GM19372 (cell line): ENCODE data around the gene SCNN1A.

Experiments used
- ATAC-seq: cut with Tn5 transposase; IDR thresholded peaks from one replicate; pipeline ENCODE4 v1.9.1; 2021; ENCODE audit warnings: mild to moderate bottlenecking, low read depth, moderate library complexity; ENCODE audit not compliant: unreplicated experiment

SCNN1A gene

DNA sequence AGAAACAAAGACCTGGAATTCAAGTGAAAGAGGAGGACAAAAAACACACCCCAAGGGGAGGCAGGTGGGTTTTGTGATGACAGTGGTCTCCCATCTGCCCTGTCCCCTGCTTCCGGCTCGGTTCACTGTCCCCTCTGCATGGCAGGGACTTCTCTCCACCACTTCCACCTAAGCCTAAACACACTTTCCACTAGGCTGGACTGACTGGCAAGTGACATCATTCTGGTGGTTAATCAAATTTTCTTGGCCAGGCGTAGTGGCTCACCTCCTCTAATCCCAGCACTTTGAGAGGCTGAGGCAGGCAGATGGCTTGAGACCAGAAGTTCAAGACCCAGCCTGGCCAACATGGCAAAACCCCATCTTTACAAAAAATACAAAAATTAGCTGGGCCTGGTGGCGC, 53.0 kb downstream of the SCNN1A start:
- no peak for ATAC-seq

- ATAC-seq, result no peak
Observed at GRCh38 chr12:6321905-6322304, 53.5 kb downstream of the SCNN1A start.

DNA sequence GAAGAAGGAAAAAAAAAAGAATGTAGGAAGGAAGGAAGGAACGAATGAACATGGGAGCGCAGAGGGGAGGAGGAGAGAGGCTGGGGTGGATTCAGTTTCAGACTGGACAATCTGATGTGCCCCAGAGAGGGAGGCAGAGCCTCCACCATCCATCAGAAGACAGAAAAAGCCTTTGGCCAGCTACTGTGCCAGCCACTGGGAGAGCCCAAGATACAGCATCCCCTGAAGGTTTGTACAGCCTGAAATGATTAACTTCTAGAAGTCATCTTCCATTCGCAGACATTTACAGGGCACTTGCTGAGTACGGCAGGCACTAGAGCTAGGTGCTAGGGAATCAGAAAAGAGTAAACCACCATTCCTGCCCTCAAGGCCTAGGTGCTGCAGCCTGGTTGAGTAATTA, 55.9 kb downstream of the SCNN1A start:
- ATAC-seq, result no peak

DNA sequence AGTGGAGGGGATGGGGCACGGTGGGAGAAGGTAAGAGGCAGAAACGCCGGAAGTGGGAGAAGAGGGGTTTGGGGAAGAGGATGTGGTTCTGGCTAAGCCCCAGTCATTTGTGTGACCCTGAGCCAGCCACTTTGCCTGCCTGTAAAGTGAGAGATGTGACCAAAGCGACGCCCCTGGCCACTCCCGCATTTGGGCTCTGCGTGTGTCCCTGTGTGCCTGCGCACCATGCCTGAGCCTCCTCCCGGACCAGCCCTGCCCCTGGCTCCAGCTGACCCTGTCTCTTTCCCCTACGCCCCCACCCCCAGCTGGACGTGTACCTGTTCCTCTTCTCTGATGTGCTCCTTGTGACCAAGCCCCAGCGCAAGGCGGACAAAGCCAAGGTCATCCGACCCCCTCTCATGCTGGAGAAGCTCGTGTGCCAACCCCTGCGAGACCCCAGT, 56.9 kb downstream of the SCNN1A start:
- no peak for ATAC-seq

- no peak for ATAC-seq
Observed at GRCh38 chr12:6317693-6318439, 57.5 kb downstream of the SCNN1A start.

GRCh38 chr12:6316921-6317692, 58.3 kb downstream of the SCNN1A start:
- ATAC-seq, result no peak

DNA sequence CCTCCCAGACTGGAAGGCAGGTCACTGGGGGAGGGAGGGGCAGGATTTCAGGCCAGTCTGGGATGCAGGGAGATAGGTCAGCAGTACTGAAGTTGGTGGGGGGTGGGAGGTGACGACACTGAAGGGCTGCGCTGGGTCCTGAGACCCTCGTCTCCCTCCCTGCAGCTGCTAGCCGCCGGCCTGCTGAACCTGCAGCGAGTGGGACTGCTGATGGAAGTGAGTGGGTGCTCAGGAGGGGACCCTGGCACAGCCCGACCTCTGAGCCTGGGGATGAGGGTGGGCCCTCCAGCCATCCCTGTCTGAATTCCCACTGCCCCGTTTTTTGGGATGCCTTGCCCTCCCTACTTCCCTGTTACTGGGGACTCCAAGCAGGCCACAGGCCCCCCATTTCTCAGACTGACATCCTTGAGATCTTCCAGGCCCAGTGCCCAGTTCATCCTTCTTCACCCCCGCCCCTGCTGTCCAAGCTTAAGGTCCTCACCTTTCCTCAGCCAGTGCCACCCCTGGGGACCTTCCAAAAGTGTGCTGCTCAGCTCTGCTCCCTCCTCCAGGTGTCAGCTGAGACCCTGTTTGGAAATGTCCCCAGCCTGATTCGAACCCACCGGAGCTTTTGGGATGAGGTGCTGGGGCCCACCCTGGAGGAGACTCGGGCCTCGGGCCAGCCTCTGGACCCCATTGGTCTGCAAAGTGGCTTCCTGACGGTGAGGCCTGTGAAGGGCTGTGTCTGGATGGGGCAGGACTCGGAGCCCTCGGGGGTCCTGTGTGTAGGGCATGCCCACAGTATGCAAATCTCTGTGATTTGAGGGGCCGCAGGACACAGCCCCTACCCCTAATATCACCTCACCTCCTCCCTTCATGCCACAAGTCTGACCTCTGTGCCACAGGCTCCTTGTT, 59.4 kb downstream of the SCNN1A start:
- ATAC-seq, result no peak

DNA sequence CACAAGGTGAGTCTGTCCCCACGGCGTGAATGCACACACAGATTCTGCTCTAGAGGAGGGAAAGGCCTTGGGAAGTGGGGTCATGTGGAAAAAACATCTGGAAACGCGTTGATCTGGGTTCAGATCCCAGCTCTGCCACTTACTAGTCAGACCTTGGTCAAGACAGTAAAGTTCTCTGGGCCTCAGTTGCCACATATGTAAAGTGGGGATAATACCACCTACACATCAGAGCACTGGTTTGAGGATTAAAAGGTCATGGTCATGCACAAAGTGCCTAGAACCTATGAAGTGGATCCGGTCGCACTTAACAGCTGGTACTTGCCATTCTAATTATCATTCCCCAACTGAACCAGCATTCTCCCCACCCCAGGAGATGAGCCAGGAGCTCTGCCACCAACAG, 60.2 kb downstream of the SCNN1A start:
- no peak for ATAC-seq

- no peak for ATAC-seq
Observed at GRCh38 chr12:6314776-6315175, 60.6 kb downstream of the SCNN1A start.

DNA sequence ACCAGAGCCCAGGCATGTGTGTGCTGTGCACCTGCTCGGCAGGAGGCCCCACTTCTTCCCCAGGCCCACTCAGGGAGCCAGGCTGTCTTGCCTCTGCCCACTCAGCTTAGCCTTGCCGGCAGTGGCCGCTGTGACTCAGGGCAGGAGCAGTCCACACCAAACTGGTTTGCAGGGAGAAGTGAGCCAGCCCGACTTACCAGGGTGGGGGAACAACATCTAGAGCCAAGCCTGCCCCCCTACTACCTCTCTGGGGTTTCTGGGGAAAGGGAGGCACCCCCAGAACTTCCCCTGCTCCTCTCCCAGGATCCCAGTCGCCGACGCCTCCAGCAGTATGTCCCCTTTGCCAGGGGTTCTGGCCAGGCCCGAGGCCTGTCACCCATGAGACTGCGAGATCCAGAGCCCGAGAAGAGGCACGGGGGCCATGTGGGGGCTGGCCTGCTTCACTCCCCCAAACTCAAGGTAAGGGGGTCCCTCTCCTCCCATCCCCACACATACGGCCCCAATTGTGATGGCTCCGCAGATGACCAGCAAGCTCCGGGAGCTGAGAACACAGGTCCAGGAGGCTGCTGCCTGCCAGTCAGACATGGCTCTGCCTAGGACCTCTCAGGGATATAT, 61.9 kb downstream of the SCNN1A start:
- no peak for ATAC-seq

DNA sequence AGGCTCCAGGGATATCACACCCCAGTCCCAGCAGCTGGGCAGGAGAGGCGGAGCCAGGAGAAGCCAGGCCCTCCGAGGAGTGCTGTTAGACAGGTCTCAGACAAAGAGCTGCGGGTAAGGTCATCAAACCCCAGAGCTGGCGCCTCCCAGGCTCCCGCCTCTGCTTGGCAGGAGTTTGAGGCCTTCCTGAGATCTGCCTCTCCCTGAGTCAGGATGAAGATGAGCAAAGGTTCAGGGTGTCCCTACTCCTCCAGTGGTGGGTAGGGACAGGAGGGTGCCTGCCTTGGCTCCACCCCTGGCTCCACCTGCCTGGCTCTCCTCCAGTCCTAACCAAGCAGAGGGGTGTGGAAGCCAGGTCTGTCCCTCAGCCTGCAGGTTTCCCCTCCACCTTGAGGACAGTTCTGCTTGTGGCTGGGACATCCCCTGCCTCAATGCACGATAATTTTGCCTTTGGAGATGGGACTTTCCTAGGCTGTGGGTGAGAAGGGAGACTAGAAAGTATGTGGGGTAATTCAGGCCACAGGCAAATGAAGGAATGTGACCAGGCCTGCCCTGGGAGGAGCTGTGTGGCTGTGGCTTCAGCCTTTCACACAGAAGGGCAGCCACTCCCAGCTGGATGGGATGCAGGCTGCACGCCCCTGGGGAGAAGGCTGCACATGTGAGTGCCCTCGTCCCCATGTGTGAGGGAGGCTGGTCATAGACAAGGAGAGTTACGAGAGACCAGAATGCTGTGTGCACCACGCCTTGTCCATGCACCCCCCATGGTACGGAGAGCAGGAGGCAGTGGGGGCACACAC, 62.6 kb downstream of the SCNN1A start:
- peak; percentile 50 for ATAC-seq

- no peak for ATAC-seq
Observed at GRCh38 chr12:6311822-6312528, 63.4 kb downstream of the SCNN1A start.

- no peak for ATAC-seq
Observed at GRCh38 chr12:6310771-6311610, 64.4 kb downstream of the SCNN1A start.

DNA sequence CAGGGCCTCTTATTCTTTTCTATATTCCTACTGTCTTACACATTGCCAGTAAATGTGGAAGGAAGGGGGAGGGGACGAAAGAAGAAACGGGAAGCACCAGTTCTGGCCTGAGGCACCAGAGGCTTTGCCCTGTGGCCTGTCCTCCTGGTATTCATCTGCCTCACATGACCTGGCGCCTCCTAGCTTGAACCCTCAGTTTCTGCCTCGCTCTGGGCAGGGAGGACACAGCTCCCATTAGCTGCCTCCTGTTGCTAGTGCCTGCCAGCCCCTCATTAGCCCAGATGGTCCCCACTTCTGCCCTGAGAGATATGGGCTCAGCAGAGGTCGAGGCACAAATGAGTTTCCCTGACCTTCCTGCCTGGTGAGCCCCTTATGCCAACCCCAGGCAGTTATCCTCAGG, 67.8 kb downstream of the SCNN1A start:
- no peak for ATAC-seq

DNA sequence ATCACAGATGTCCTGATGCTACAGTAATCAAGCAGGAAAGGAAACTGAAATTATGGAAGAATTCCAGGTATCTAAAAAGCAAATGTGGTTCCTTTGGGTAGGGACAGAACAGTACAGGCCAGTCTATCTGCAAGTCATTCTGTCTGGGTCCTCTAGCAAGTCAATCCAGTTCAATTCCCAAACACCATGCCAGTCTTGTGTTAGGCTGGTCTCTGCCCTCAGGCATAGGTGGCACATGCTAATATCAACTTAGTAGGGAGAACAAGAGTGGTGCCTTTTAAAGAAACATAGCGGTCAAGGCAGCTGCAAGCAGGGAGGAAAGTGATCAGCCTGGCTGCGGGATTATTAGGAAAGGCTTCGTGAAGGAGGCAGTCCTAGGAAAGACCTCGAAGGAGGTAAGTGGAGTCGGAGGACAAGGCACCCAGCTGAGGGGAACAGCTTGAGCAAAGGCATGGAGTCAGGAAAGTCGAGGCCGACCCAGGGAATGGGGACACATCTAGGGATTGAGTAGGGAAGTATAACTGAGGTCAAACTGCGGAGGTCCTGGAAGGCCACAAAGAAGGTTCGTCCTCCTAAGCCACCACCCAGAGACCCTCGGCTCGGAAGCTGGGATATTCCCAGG, 68.7 kb downstream of the SCNN1A start:
- no peak for ATAC-seq

GRCh38 chr12:6306151-6306550, 69.2 kb downstream of the SCNN1A start:
- no peak for ATAC-seq

DNA sequence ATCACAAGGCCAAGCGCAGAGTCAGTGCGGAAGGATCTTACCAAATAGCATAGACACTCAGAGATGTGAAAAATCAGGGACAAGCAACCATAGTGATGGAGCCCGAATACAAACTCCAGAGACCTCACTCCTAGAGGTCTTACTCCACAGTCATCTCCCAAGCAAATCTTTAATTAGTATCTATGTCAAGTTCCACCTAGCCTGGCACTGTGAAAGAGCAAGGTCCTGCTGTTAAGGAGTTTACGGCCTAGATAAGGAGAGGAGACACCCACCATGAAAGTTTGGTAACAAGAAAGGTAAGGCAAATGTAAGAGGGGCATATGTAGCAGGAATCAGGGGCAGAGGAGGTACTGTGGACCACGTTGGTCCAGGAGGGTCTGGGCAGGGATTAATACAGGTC, 72.3 kb downstream of the SCNN1A start:
- ATAC-seq, result no peak

DNA sequence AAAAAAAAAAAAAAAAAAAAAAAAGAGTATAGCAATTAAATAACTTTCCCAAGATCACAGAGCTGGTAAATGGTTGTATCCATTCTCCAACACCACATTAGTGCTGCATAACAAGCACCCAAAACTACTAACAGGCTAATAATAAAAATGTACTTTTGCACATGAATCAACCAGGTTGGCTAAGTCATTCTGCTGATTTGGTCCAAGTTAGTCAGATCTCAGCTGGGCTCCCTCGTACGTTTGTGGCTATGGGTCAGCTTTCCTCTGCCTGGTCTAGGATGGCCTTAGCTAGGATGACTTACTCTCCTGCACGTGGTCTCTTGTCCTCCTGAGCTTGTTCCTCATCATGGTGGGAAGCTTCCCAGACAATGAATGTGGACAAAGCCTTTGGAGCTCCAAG, 72.7 kb downstream of the SCNN1A start:
- no peak for ATAC-seq
